ENCODE results near the gene DAAM1.

DNA sequence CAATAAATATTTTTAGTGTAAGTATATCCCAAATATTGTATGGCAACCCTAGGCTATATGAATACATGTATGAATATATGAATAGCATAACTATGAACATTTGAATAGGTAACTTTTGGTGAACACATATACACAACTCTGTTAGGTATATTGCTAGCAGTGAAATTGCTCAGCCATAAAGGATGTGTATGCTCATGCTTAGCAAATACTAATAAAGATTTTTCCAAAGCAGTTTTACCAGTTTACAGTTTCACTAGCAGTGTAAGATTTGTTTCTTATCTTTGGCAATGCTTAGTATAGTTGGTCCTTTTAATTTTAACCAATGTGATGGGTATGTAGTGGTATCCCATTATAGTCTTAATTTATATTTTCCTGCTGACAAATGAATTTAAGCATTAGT lies 5.3 kb upstream of the DAAM1 start:
- TF ChIP-seq, protein P1, sequence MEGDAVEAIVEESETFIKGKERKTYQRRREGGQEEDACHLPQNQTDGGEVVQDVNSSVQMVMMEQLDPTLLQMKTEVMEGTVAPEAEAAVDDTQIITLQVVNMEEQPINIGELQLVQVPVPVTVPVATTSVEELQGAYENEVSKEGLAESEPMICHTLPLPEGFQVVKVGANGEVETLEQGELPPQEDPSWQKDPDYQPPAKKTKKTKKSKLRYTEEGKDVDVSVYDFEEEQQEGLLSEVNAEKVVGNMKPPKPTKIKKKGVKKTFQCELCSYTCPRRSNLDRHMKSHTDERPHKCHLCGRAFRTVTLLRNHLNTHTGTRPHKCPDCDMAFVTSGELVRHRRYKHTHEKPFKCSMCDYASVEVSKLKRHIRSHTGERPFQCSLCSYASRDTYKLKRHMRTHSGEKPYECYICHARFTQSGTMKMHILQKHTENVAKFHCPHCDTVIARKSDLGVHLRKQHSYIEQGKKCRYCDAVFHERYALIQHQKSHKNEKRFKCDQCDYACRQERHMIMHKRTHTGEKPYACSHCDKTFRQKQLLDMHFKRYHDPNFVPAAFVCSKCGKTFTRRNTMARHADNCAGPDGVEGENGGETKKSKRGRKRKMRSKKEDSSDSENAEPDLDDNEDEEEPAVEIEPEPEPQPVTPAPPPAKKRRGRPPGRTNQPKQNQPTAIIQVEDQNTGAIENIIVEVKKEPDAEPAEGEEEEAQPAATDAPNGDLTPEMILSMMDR (IDR thresholded peaks at IDR 0.05): no peak
- no peak for TF ChIP-seq POLR2AphosphoS5 (IDR thresholded peaks at IDR 0.05)
- no peak for TF ChIP-seq POLR2A (IDR thresholded peaks at IDR 0.05)

Measured in breast epithelium (tissue), 3 donors.